ENCODE results near the gene PSMC5.
"Not testable (repeated sequence)": the region's sequence is repeated elsewhere in the genome, so short reads cannot be mapped to it uniquely, and the experiment has no call there.

PSMC5 gene

DNA sequence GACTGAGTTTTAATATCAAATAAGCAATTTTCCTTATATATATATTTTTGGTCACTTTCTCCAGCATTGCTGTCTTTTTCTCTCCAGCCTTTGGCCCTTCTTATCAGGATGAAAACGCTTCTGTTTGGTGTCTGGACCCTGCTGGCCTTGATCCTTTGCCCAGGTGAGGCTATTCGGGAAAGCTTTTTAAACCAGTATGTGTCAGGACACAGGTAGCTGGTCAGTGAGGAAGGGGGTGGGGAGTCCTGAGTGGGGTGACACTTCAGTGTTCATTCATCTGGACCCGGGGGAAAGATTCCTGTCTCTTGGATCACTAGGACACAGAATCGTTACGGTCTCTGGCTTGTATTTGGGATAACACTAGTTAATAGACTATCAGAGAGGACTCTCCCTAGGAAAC, 27.5 kb downstream of the PSMC5 start:
- Histone ChIP-seq H3K4me1 (ENCODE audit: control insufficient read depth, insufficient read depth, low read length) (no peaks in the 10 kb centered on the region), H3K27me3 (replicated peaks; ENCODE audit: control insufficient read depth, insufficient read depth, low read length) (no peaks in the 10 kb centered on the region), H3K9ac (ENCODE audit: low read length) (no peak overlapping the region), H3K36me3 (ENCODE audit: control insufficient read depth, insufficient read depth, low read length, severe bottlenecking) (no peaks in the 10 kb centered on the region), H3K4me3 (ENCODE audit: low read length) (no peak overlapping the region), H3K9me3 (ENCODE audit: control insufficient read depth, low read length) (no peaks in the 10 kb centered on the region)
- no peak for DNase-seq (ENCODE audit: low read depth)

DNA sequence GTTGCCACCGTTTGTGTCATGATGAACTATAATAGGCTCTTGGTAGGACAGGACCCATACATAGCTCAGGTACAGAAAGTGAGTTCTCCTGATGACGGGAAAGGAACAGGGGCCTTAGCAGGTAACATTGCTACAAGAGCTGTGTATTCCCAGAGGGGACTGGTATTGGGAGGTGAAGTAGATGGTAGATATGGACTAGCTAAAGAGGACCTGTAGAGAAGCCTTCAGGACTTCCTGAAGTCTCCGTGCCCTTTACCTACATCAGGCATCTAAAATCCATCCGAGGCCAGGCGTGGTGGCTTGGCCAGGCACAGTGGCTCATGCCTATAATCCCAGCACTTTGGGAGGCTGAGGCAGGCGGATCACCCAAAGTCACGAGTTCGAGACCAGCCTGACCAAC, 28.0 kb downstream of the PSMC5 start:
- no peaks in the 10 kb centered on the region for H3K27me3 ChIP-seq (replicated peaks; ENCODE audit: control insufficient read depth, insufficient read depth, low read length)
- no peak overlapping the region for H3K4me3 ChIP-seq (ENCODE audit: low read length)
- no peak overlapping the region for H3K9ac ChIP-seq (ENCODE audit: low read length)
- H3K36me3 ChIP-seq (ENCODE audit: control insufficient read depth, insufficient read depth, low read length, severe bottlenecking) = no peaks in the 10 kb centered on the region
- no peaks in the 10 kb centered on the region for H3K9me3 ChIP-seq (ENCODE audit: control insufficient read depth, low read length)
- no peak for DNase-seq (ENCODE audit: low read depth)
- no peaks in the 10 kb centered on the region for H3K4me1 ChIP-seq (ENCODE audit: control insufficient read depth, insufficient read depth, low read length)

DNA sequence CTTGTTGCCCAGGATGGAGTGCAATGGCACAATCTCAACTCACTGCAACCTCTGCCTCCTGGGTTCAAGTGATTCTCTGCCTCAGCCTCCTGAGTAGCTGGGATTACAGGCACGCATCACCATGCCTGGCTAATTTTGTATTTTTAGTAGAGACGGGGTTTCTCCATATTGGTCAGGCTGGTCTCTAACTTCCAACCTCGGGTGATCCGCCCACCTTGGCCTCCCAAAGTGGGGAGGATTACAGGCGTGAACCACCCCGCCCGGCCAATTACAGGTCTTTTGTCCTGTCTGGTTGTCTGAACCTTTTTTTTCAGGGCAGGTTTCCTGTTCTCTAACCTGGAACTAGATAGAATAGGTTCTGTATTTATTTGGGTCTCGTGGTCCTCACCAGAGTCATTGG, 29.2 kb downstream of the PSMC5 start:
- not testable (repeated sequence) for H3K4me1 ChIP-seq (ENCODE audit: control insufficient read depth, insufficient read depth, low read length); H3K9ac ChIP-seq (ENCODE audit: low read length); DNase-seq (ENCODE audit: low read depth); H3K9me3 ChIP-seq (ENCODE audit: control insufficient read depth, low read length); H3K4me3 ChIP-seq (ENCODE audit: low read length); H3K36me3 ChIP-seq (ENCODE audit: control insufficient read depth, insufficient read depth, low read length, severe bottlenecking); H3K27me3 ChIP-seq (replicated peaks; ENCODE audit: control insufficient read depth, insufficient read depth, low read length)

DNA sequence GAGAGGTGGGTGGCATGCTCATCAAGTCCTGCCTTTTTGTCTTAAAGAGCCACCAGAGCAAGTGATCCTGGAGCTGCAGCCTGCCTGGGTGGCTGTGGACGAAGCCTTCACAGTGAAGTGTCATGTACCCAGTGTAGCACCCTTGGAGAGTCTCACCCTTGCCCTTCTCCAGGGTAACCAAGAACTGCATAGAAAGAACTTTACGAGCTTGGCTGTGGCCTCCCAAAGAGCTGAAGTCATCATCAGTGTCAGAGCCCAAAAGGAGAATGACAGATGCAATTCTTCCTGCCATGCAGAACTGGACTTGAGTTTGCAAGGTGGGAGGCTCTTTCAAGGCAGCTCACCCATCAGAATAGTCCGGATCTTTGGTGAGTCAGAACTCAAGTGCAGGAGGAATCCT, 32.0 kb downstream of the PSMC5 start:
- Histone ChIP-seq H3K9me3 (ENCODE audit: control insufficient read depth, low read length) (no peaks in the 10 kb centered on the region), H3K4me3 (ENCODE audit: low read length) (no peak overlapping the region), H3K9ac (ENCODE audit: low read length) (no peak overlapping the region), H3K36me3 (ENCODE audit: control insufficient read depth, insufficient read depth, low read length, severe bottlenecking) (no peaks in the 10 kb centered on the region), H3K27me3 (replicated peaks; ENCODE audit: control insufficient read depth, insufficient read depth, low read length) (no peaks in the 10 kb centered on the region), H3K4me1 (ENCODE audit: control insufficient read depth, insufficient read depth, low read length) (no peaks in the 10 kb centered on the region)
- DNase-seq (ENCODE audit: low read depth) = no peak

DNA sequence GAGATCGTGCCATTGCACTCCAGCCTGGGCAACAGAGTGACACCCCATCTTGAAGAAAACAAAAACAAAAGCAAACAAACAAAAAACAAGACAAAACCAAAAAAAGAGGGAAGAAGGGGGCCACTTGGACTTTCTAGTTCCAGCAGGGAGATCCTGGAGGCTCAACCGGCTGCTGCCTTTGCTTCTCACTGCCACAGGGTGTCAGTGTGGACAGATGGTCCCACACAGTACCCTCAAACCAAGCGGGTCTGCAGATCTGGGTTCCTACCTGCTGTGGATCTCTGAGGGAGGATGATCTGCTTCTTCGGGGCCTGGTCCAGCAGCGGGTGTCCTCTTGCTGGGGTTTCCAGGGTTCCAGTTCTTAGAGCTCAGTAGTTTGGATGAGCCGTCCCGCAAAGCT, 39.4 kb downstream of the PSMC5 start:
- not testable (repeated sequence) for H3K36me3 ChIP-seq (ENCODE audit: control insufficient read depth, insufficient read depth, low read length, severe bottlenecking); H3K27me3 ChIP-seq (replicated peaks; ENCODE audit: control insufficient read depth, insufficient read depth, low read length); H3K9me3 ChIP-seq (ENCODE audit: control insufficient read depth, low read length); H3K4me1 ChIP-seq (ENCODE audit: control insufficient read depth, insufficient read depth, low read length); H3K9ac ChIP-seq (ENCODE audit: low read length); H3K4me3 ChIP-seq (ENCODE audit: low read length)
- peak; percentile 14 for DNase-seq (ENCODE audit: low read depth)

DNA sequence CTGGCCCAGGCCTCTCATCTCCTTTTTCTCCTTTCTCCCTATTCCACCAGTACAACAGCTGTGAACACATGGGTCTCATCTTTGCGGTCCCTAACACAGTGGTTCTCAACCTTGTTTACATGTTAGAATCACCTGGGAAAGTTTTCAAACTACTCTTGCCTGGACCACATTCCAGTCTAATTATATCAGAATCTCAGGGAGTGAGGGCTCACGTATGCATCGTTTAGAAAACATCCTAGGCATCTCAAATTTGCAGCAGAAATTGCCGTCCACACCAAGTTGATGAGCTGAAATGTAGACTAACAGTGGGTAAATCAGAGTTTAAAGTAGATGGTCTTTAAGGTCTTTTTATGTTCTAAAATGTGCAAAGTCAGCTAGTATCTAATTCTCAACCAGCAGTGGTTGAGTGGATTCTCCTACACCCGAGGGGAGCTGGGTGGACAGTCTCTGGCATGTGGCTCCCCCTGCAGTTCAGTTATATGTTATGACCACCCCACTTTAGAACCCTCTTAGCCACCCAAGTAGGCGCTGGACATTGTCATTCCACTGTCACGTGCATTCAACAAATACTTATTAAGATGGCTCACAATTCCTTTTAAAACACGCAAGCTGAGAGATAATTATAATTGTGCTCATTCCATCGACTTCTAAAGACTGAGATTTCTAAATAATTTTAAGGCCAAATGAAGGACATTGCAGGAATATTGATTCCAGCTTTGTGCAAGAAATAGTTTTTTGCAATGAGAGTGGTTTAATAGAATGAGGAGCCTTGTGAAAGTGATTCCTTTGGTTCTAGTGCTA, 42.5 kb downstream of the PSMC5 start:
- H3K9ac ChIP-seq (ENCODE audit: low read length); H3K4me1 ChIP-seq (ENCODE audit: control insufficient read depth, insufficient read depth, low read length); H3K36me3 ChIP-seq (ENCODE audit: control insufficient read depth, insufficient read depth, low read length, severe bottlenecking); H3K9me3 ChIP-seq (ENCODE audit: control insufficient read depth, low read length); H3K4me3 ChIP-seq (ENCODE audit: low read length); H3K27me3 ChIP-seq (replicated peaks; ENCODE audit: control insufficient read depth, insufficient read depth, low read length): not testable (repeated sequence)
- peak; percentile 34 for DNase-seq (ENCODE audit: low read depth)

DNA sequence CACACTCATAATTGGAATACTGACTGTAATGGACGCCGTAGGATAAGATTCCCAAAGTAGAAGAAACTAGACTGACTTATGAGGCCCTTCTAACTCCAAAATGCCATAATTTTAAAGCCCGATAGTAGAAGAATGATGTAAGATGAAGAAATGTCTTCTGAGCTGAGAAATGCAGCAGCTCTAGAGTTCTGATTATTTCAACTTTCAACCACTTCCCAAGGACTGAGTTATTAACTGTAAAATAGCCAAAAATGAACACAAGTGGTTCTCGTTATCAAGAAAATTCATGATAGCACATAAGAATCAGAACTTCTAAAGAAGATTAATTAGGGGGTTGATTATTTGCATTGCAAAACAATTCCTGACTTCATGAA, 43.0 kb downstream of the PSMC5 start:
- not testable (repeated sequence) for H3K9ac ChIP-seq (ENCODE audit: low read length); H3K27me3 ChIP-seq (replicated peaks; ENCODE audit: control insufficient read depth, insufficient read depth, low read length)

DNA sequence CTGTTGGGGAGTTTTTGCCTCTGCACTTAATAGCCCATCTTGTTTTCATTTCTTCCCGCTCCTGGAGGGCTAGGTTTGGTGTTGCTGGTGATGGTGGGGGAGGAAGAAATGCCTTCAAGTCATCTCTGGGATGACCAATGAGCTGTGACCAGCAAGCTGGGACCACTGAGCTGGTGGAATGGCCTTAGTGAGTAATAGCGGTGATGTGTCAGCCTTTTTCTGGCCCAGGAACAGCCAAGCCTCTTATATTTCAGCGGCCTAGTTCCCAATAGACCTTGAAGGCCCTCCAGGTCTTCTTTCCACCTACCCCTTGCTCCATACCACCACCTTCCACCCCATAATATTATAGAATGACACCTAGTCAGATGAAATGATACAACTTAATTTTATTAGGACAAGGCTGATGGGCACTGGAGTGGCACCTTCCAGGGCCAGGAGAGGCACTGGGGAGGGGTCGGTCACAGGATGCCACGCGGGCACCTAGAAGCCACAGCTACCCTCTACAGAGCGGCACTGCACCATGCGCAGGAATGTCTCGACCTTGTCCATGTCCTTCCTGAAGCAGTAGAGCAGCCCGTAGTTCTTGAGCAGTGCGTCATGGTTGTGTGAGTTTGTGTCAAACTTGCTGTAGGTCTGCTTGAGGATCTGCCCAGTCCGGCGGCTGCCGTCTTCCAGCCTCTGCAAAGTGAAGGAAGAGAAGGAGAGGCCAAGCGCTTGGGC, 44.6 kb downstream of the PSMC5 start:
- not testable (repeated sequence) for H3K9ac ChIP-seq (ENCODE audit: low read length); DNase-seq (ENCODE audit: low read depth); H3K4me1 ChIP-seq (ENCODE audit: control insufficient read depth, insufficient read depth, low read length); H3K9me3 ChIP-seq (ENCODE audit: control insufficient read depth, low read length); H3K4me3 ChIP-seq (ENCODE audit: low read length); H3K27me3 ChIP-seq (replicated peaks; ENCODE audit: control insufficient read depth, insufficient read depth, low read length); H3K36me3 ChIP-seq (ENCODE audit: control insufficient read depth, insufficient read depth, low read length, severe bottlenecking)

More for the DNA sequence above, 43.0 kb downstream of the PSMC5 start:
- H3K9me3 ChIP-seq (ENCODE audit: control insufficient read depth, low read length); H3K36me3 ChIP-seq (ENCODE audit: control insufficient read depth, insufficient read depth, low read length, severe bottlenecking); H3K4me1 ChIP-seq (ENCODE audit: control insufficient read depth, insufficient read depth, low read length); H3K4me3 ChIP-seq (ENCODE audit: low read length): not testable (repeated sequence)
- peak; percentile 32 for DNase-seq (ENCODE audit: low read depth)

DNA sequence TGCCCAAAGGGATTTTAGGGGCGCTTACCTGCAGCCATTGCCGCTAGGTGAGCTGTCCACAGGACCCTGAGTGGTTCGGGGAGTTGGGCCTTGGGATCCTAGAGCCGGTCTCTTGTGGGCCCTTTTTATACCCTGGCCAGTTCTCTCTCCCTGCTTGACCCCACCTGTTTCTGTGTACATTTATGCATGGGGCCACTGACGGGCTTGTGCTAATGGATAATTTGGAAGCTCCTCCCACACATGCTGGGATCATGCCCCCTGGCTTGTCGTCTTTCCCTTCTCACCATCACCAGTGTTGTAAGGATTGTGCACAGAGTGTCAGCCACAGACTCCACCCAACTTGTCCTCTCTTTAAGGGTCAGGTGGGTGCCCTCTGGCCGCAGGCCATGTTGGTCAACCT, 46.3 kb downstream of the PSMC5 start, which contains the start of gene CSH2:
CSH2 (minus strand) TSS at position 101 of the 400 bp plus-strand sequence; CDS start at position 38, 63 bp downstream.
- not testable (repeated sequence) for DNase-seq (ENCODE audit: low read depth); H3K9ac ChIP-seq (ENCODE audit: low read length); H3K4me3 ChIP-seq (ENCODE audit: low read length); H3K4me1 ChIP-seq (ENCODE audit: control insufficient read depth, insufficient read depth, low read length); H3K9me3 ChIP-seq (ENCODE audit: control insufficient read depth, low read length); H3K36me3 ChIP-seq (ENCODE audit: control insufficient read depth, insufficient read depth, low read length, severe bottlenecking)
- H3K27me3 ChIP-seq (replicated peaks; ENCODE audit: control insufficient read depth, insufficient read depth, low read length) = peaks cover 10% of the 10 kb centered on the region

DNA sequence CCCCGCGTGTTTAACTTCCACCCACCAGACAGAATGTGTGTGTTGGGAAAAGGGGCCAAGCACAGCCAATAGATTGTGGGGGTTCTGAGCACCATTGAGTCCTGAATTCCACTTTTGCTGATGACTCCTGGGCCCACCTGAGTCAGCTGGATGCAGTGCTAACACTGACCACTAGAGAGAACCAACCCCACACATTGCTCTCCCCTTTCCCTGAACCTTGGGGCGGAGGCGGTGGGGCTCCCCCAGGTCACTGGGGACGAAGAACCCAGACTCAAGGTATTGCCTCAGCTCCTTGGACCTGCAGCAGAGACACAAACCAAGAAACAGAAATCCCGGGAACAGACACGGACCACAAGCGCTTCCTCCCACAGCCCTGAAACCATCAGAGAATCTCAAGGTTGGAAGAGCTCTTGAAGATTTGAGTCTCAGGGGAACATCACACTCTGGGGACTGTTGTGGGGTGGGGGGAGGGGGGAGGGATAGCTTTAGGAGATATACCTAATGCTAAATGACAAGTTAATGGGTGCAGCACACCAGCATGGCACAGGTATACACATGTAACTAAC, 46.9 kb downstream of the PSMC5 start:
- peaks cover 10% of the 10 kb centered on the region for H3K27me3 ChIP-seq (replicated peaks; ENCODE audit: control insufficient read depth, insufficient read depth, low read length)
- H3K9me3 ChIP-seq (ENCODE audit: control insufficient read depth, low read length); DNase-seq (ENCODE audit: low read depth); H3K4me3 ChIP-seq (ENCODE audit: low read length); H3K4me1 ChIP-seq (ENCODE audit: control insufficient read depth, insufficient read depth, low read length); H3K36me3 ChIP-seq (ENCODE audit: control insufficient read depth, insufficient read depth, low read length, severe bottlenecking); H3K9ac ChIP-seq (ENCODE audit: low read length): not testable (repeated sequence)

DNA sequence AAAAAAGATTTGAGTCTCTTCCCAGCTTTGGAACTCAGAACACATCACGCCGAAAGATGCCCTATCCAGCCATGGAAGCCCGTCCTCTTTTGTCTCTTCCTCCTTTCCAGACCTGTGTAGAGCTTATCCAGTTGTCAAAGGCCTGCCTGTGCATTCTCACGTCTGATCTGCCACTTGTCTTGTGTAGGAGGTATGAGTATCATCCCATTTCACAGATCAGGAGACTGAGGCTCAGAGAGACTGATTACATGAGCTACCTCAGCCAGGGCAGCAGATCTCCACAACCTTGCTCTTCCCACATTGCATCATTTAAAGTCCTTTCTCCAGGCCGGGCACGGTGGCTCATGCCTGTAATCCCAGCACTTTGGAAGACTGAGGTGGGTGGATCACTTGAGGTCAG, 47.5 kb downstream of the PSMC5 start:
- DNase-seq (ENCODE audit: low read depth); H3K9ac ChIP-seq (ENCODE audit: low read length); H3K9me3 ChIP-seq (ENCODE audit: control insufficient read depth, low read length); H3K4me3 ChIP-seq (ENCODE audit: low read length); H3K36me3 ChIP-seq (ENCODE audit: control insufficient read depth, insufficient read depth, low read length, severe bottlenecking); H3K4me1 ChIP-seq (ENCODE audit: control insufficient read depth, insufficient read depth, low read length): not testable (repeated sequence)
- peaks cover 14% of the 10 kb centered on the region for H3K27me3 ChIP-seq (replicated peaks; ENCODE audit: control insufficient read depth, insufficient read depth, low read length)
